ENCODE results near the gene SDC1.

Gene SDC1

DNA sequence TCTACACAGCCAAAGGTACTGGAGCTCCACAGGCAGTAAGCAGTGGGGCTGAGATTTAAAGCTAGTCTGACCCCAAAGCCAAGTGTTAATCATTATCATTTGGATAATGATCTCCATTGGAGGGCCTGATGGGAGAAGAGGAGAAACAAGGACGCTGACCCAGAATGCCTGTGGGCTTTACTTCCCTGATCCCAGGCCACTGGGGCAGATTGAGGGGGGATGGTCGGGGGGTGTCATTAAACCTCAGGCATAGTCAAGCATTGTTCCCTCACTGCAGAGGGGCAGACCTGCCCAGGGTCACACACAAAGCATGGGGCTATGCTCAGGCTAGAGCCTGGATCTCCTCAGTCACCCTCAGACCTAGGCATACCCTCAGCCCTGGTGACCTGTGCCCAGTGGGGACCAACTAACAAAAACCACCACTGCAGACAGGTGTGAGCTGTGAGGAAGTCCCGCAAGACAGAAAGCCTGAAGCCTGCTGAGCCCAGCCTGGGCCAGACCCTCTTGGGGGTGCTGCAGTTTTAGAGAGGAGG is 53.4 kb downstream of the SDC1 start:
- no peak overlapping the region for H3K27ac ChIP-seq
- no peak for TF ChIP-seq CTCF (IDR thresholded peaks at IDR 0.05)
- no peak for TF ChIP-seq ZFX (IDR thresholded peaks at IDR 0.05; ENCODE audit: borderline replicate concordance)

DNA sequence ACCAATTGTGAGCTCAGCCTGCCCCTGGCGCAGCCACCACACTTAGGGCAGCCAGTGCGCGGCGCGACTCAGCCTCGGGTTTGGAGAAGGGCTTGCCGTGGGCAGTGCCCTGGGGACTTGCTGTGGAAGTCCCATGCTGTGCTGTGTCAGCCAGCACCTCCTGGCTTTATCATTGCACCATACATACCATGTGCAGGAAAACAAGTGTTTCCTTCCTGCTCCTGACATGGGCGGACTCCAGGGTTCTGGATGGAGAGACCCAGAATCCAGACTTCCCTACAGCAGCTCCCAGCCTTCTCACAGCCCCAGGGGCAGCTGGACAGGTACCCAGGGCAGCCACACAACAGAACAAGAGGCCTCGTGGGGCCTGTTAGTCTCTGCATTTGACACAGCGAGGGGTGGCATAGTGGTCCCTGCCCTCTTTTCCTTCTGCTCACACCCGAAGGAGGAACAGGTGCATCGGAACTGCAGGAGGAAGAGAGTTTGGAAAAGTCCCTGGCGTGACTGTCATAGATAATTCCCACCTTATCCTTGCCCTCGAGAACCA is 54.2 kb downstream of the SDC1 start:
- H3K27ac ChIP-seq: no peak overlapping the region
- TF ChIP-seq CTCF (IDR thresholded peaks at IDR 0.05) (no peak), ZFX (IDR thresholded peaks at IDR 0.05; ENCODE audit: borderline replicate concordance) (no peak)

DNA sequence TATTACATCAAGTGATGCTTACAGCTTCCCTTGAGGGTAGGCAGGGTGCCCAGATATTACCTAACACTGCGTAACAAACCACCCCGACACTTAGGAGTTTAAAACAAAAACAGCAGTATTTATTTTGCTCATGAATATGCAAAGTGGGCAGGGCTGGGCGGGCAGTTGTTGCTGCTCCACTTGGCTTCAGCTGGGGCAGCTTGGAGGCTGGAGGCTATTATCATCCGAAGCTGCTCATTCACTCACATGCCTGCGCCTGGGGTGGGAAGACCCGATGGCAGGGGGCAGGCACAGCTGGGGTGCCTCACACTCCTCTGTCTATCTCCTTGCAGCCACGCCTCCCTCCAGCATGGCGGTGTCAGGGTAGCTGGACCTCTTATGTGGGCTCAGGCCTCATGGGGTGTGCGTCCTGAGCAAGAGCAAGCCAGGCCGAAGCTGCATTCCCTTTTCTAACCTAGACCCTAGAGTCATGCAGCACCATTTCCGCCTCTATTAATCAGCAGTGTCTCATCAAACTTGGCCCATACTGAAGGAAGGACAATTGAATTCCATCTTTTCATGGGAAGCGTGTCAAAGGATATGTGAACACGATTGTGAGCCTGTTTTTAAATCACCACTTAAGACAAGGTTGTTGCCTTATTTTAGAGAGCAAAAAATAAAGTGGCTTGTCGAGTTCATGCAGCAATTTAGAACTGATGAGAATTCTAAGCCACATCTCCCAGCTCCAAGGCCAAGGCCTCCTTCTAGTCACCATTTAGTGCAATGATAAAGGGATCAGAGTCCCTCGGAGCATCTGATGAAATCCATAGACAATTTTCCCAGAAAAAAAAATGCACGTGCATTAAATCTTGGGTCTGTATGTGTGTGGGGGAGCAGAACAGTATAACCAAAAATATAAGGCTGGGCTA is 54.9 kb downstream of the SDC1 start:
- H3K27ac ChIP-seq: no peak overlapping the region
- TF ChIP-seq ZFX (IDR thresholded peaks at IDR 0.05; ENCODE audit: borderline replicate concordance) (no peak), CTCF (IDR thresholded peaks at IDR 0.05) (no peak)

DNA sequence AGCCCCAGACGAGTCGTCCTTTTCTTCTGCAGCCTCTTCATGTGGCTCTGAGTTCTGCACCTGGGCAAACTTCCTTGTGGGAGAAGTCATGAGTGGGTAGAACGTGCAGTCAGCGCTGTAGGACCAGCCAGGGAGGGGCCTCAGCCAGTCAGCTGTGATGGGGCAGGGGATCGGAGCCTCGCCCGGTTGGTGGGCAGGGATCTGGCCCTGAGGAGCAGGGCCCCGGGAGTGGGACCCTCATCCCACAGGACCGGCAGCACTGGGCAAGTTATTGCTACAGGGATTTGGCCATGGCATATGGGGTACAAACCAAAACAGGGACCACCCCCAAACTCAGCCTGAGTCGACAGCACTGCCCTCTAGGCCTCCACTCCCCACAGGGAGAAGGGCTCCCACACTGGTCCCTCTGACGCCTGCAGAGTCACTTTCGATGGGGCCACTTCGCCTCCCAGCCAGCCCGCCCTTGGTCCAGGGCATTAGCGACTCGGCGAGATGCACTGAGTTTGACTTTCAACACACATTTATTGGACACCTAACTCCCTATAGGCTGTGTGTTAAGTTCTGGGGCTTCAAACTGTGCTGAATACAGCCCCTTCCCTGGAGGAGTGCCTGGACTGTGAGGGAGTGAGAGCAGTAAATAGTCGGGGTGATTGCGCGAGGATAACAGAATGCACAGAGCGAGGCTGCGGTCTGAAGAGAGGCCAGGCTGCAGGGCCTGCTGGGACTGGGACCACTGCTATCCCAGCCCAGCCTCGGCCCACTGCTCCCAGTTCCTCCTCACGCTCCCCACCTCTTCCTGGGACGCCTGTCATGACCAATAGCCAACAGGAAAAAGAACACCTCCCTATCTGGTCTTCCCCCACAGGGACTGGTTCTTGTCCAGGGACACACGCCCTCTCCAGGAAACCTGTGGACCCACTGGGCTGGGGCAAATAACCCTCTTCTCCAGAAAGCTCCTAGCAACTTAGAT is 55.9 kb downstream of the SDC1 start:
- TF ChIP-seq CTCF (IDR thresholded peaks at IDR 0.05) (no peak), ZFX (IDR thresholded peaks at IDR 0.05; ENCODE audit: borderline replicate concordance) (no peak)
- H3K27ac ChIP-seq: no peak overlapping the region

- H3K27ac ChIP-seq: no peak overlapping the region
Measured at GRCh38 chr2:20168048-20168726, 56.7 kb downstream of the SDC1 start.

More at GRCh38 chr2:20168048-20168726, 56.7 kb downstream of the SDC1 start:
- TF ChIP-seq ZFX (IDR thresholded peaks at IDR 0.05; ENCODE audit: borderline replicate concordance) (no peak), CTCF (IDR thresholded peaks at IDR 0.05) (no peak)

Data from 22Rv1 (cell line).